ENCODE results near the gene VWA5B2.

The VWA5B2 gene

GRCh38 chr3:184229394-184230080 is at the start of gene VWA5B2:
Gene VWA5B2 (plus strand): TSS chr3:184229585. CDS start chr3:184230529, 944 bp downstream.
- peak; percentile 92 for DNase-seq

DNA sequence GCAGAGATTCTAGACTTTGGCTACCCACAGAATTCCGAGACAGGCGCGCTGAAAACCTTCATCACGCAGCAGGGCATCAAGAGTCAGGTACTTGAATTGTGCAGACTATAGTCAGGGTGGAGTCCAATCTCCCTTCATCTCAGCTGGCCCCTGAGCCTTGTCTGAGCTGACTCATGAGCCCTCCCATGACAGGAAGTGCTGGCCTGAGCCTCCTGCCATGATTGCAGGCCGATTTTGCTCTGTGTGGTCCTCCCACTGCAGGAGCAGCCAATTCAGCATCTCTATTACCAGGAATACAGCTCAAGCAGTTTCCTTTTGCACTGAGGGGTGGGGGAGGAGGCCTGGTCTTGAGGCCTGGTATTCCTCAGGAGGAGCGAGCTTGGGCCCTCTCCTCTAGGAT is 49.2 kb upstream of the VWA5B2 start:
- no peak for DNase-seq

GRCh38 chr3:184181596-184181995 is 47.8 kb upstream of the VWA5B2 start:
- no peak for DNase-seq

- DNase-seq, result no peak
Measured at GRCh38 chr3:184183679-184184078, 45.7 kb upstream of the VWA5B2 start.

GRCh38 chr3:184184546-184185230 is 44.7 kb upstream of the VWA5B2 start:
- peak; percentile 56 for DNase-seq

- DNase-seq, result peak; percentile 100
Measured at GRCh38 chr3:184185461-184186183, 43.8 kb upstream of the VWA5B2 start.

- DNase-seq, result no peak
Measured at GRCh38 chr3:184186184-184186901, 43.0 kb upstream of the VWA5B2 start, which contains the start of gene ABCF3. Gene ABCF3 (plus strand): TSS chr3:184186199. CDS start chr3:184186208, 9 bp downstream.

- DNase-seq, result peak; percentile 91
Measured at GRCh38 chr3:184186902-184187207, 42.5 kb upstream of the VWA5B2 start.

DNA sequence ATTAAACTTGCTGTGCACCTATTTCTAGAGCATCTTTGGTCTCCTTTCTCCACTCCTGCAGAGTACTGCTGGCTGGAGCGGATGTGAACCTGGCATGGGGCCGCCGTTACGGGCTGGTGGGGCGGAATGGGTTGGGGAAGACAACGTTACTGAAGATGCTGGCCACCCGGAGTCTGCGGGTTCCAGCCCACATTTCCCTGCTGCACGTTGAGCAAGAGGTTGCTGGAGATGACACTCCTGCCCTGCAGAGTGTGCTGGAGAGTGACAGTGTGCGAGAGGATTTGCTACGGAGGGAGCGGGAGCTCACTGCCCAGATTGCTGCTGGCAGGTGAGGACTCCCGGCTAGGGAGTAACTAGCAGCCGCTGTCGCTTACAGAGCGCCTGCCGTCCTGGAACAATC is 41.3 kb upstream of the VWA5B2 start:
- DNase-seq, result no peak

DNA sequence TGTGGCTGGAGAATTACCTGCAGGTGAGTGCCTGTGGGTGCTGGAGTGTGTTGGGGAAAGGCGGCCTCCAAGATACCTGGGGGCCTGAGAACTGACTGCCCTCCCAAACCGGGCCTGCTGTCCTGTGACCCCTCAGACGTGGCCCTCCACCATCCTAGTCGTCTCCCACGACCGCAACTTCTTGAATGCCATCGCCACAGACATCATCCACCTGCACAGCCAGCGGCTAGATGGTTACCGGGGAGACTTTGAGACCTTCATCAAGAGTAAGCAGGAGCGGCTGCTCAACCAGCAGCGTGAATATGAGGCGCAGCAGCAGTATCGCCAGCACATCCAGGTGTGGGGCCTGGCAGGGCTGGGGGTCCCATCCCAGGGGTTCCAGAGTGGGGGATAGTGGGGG is 40.0 kb upstream of the VWA5B2 start:
- no peak for DNase-seq

DNA sequence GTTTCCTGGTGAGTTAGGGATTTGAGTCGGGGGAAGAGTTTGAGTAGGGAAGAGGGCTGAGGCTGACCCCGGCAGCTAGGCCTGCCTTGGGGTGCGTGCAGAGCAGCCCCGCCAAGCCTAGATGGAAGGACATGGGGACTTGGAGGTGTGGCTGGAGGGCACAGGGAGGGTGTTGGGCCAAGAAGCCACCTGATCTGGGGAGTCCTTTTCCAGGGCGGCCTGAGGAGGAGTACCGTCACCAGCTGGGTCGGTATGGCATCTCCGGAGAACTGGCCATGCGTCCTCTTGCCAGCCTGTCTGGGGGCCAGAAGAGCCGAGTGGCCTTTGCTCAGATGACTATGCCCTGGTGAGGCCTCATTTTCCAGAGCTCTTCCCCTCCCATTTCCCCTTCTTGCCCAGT is 36.5 kb upstream of the VWA5B2 start:
- no peak for DNase-seq

- no peak for DNase-seq
Measured at GRCh38 chr3:184193991-184194539, 35.3 kb upstream of the VWA5B2 start.

DNA sequence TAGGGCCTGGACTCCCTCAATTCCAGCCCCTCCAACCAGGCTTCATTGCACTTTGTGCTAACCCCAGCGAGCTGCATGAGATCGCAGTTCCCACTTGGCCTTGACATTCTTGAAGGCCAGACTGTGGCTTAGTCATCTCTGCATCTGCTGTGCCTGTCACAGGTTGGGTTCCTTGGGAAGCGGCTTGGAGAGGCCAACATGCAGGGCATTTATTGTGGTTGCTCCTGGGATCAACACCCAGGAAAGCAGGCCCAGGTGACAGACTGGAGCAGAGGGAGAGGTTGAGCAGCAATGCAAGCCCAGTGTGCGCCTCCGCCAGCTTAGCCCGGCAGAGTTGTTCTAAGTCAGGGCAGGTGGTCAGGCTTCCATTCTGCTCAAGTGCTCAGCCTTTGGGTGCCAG is 32.8 kb upstream of the VWA5B2 start:
- DNase-seq, result peak; percentile 30

- DNase-seq, result peak; percentile 55
Measured at GRCh38 chr3:184198509-184198908, 30.9 kb upstream of the VWA5B2 start.

GRCh38 chr3:184200825-184201224 is 28.6 kb upstream of the VWA5B2 start:
- DNase-seq, result no peak

DNA sequence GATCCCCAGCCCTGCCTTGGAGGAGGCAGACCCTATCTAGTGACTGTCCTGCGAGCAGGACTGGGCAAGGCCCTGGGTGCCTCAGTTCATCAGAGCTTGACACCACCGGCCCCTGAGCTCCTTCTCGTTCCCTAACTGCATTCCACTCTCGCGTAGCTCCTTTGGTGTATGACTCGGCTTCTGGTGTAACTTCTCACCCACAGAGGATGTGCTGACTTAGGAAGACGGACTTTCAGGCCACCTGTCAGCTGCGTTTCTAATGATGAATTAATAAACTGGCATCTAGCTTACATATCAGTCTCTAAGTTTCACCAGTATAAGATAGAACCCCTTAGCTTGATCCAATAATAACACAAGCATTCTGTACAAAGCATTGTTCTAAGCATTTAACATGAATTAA is 25.9 kb upstream of the VWA5B2 start:
- no peak for DNase-seq

- no peak for DNase-seq
Measured at GRCh38 chr3:184209146-184209923, 20.1 kb upstream of the VWA5B2 start.

DNA sequence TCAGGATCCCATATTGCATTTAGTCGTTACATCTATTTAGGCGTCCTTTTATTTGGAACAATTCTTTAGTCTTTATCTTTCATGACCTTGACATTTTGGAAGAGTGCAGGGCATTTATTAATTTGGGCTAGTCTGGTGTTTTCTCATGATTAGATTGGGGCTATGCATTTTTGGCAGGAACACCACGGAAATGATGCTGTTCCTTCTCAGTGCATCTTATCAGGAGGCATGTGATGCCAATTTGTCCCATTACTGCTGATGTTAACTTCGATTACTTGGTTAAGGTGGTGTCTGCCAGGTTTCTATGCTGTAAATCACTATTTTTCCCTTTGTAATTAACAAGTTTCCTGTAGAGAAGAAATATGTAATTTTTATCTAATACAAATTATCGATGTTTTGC is 18.1 kb upstream of the VWA5B2 start:
- DNase-seq, result no peak

GRCh38 chr3:184211718-184212117 is 17.7 kb upstream of the VWA5B2 start:
- no peak for DNase-seq

- DNase-seq, result peak; percentile 88
Measured at GRCh38 chr3:184218814-184219213, 10.6 kb upstream of the VWA5B2 start.

DNA sequence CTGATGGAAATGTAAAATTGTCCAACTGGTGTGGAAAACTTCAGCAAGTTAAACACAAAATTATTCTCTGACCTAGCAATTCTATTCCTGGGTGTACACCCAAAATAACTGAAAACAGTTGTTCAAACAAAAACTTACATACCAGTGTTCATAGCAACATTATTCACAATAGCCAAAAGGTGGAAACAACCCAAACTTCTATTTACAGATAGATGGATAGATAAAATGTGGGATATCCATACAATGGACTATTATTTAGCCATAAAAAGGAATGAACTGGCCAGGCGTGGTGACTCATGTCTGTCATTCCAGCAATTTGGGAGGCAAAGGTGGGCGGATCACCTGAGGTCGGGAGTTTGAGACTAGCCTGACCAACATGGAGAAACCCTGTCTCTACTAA is 6.9 kb upstream of the VWA5B2 start:
- no peak for DNase-seq

GRCh38 chr3:184223946-184224345 is 5.4 kb upstream of the VWA5B2 start:
- no peak for DNase-seq
